Measurements from ENCODE around the gene PCDHGB3. TPM values are rescaled to one million over a fixed set of nuclear protein-coding genes. Genes with fewer than 3 reads are reported as not detected.
A peak's percentile ranks its signal among the peaks of the same experiment; 100 is the strongest.
"Not testable (repeated sequence)": the region's sequence is repeated elsewhere in the genome, so short reads cannot be mapped to it uniquely, and the experiment has no call there.

Gene PCDHGB3
- total RNA-seq, 4 donors from 2014 or later = 5.1 to 9.2 (median 5.8) TPM

DNA sequence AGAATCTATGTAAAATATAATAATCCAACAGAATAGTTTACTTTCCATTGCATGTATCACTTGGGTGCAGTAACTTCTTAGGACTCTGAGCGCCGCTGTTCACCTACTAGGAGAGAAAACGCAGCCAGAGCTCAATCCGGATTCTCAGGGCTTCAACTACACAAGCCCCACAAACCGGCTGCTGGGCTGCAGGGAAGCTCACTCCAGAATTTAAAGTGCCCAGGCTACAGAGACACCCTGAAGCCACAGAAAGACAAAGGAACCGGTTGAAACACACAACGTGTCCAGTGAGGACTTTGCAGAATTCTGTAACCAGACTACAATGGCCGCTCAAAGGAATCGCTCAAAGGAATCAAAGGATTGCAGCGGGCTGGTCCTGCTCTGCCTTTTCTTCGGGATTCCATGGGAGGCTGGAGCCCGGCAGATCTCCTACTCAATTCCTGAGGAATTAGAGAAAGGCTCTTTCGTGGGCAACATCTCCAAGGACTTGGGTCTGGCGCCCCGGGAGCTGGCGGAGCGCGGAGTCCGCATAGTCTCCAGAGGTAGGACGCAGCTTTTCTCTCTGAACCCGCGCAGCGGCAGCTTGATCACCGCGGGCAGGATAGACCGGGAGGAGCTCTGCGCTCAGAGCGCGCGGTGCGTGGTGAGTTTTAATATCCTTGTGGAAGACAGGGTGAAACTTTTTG lies 43.0 kb downstream of the PCDHGB3 start, which contains the start of gene PCDHGA10:
PCDHGA10 (plus strand) TSS at position 134 of the 686 bp plus-strand sequence; CDS start at position 323, 189 bp downstream.
- Histone ChIP-seq H3K4me3 (replicated peaks in 1 of 3) (peak within 1 kb of the TSS in 2 of 3 donors; percentile 3 to 15), H3K27ac (peak within 1 kb of the TSS in 1 of 3 donors; percentile 1), H3K9me3 (peaks cover 6% of the 10 kb centered on the region), H3K4me1 (no peaks in the 10 kb centered on the region), H3K27me3 (no peaks in the 10 kb centered on the region), H3K36me3 (no peaks in the 10 kb centered on the region)
- WGBS, 2 donors = 21 to 25% methylated on average over 31 of the region's 31 CpGs
- peak; percentile 59 to 62 for DNase-seq
- no peak for TF ChIP-seq POLR2A (IDR thresholded peaks at IDR 0.05)
- peak in 5 of 6 experiments; percentile 20 to 51 (median 44) for TF ChIP-seq CTCF (IDR thresholded peaks at IDR 0.05)
- intact Hi-C loops (cut with DNase I) = no loop called here

- Histone ChIP-seq H3K27me3 (no peaks in the 10 kb centered on the region), H3K4me1 (no peaks in the 10 kb centered on the region), H3K27ac (peak overlapping the region in 1 of 3 donors; percentile 1), H3K9me3 (peaks cover 6% of the 10 kb centered on the region), H3K4me3 (replicated peaks in 1 of 3) (peak overlapping the region in 2 of 3 donors; percentile 3 to 15), H3K36me3 (no peaks in the 10 kb centered on the region)
- 22 to 27% methylated on average over 22 to 24 of the region's 25 CpGs for WGBS, 2 donors
- intact Hi-C loops (cut with DNase I) = no loop called here
- no peak for TF ChIP-seq CTCF (IDR thresholded peaks at IDR 0.05)
- TF ChIP-seq POLR2A (IDR thresholded peaks at IDR 0.05) = no peak
- no peak for DNase-seq
Measured at GRCh38 chr5:141413540-141414069, 43.6 kb downstream of the PCDHGB3 start.

DNA sequence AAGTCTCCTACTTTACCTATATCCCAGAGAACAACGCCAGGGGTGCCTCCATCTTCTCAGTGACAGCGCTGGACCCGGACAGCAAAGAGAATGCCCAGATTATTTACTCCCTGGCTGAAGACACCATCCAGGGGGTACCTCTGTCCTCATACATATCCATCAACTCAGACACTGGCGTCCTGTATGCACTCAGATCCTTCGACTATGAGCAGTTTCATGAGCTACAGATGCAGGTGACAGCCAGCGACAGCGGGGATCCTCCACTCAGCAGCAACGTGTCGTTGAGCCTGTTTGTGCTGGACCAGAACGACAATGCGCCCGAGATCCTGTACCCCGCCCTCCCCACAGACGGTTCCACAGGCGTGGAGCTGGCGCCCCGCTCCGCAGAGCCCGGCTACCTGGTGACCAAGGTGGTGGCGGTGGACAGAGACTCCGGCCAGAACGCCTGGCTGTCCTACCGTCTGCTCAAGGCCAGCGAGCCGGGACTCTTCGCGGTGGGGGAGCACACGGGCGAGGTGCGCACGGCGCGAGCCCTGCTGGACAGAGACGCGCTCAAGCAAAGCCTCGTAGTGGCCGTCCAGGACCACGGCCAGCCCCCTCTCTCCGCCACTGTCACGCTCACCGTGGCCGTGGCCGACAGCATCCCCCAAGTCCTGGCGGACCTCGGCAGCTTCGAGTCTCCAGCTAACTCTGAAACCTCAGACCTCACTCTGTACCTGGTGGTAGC lies 44.7 kb downstream of the PCDHGB3 start:
- not testable (repeated sequence) for DNase-seq; H3K36me3 ChIP-seq; H3K4me3 ChIP-seq (replicated peaks in 1 of 3); H3K27me3 ChIP-seq; H3K27ac ChIP-seq; H3K9me3 ChIP-seq; H3K4me1 ChIP-seq
- intact Hi-C loops (cut with DNase I) = loop anchor here (5.0 kb wide), 1 partner anchor 143 kb away; no protein-coding TSS in a partner anchor
- 27 to 36% methylated on average over 3 to 18 of the region's 46 CpGs for WGBS, 2 donors

DNA sequence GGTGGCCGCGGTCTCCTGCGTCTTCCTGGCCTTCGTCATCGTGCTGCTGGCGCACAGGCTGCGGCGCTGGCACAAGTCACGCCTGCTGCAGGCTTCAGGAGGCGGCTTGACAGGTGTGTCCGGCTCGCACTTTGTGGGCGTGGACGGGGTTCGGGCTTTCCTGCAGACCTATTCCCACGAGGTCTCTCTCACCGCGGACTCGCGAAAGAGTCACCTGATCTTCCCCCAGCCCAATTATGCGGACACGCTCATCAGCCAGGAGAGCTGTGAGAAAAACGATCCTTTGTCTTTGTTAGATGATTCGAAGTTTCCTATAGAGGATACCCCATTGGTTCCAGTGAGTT lies 45.2 kb downstream of the PCDHGB3 start:
- not testable (repeated sequence) for DNase-seq; H3K4me3 ChIP-seq (replicated peaks in 1 of 3); H3K9me3 ChIP-seq; H3K36me3 ChIP-seq; H3K27ac ChIP-seq; H3K27me3 ChIP-seq; H3K4me1 ChIP-seq
- WGBS, 2 donors = 26 to 28% methylated on average over 14 to 24 of the region's 24 CpGs
- intact Hi-C loops (cut with DNase I) = loop anchor here (5.0 kb wide), 1 partner anchor 142 kb away; no protein-coding TSS in a partner anchor

GRCh38 chr5:141417494-141418172 lies 47.6 kb downstream of the PCDHGB3 start, which contains the start of gene PCDHGB7:
TSS of gene PCDHGB7 (plus strand) at chr5:141417677. CDS start at chr5:141417860, 183 bp downstream.
- H3K4me1 ChIP-seq, H3K9me3 ChIP-seq, H3K36me3 ChIP-seq, H3K27me3 ChIP-seq: not testable (repeated sequence)
- peak; percentile 42 to 73 (median 64) for TF ChIP-seq CTCF (IDR thresholded peaks at IDR 0.05)
- intact Hi-C loops (cut with DNase I) = loop anchor here (5.0 kb wide), 1 partner anchor 140 kb away; no protein-coding TSS in a partner anchor
- WGBS, 2 donors = 8 to 9% methylated on average over 33 to 35 of the region's 47 CpGs
- peak; percentile 78 to 81 for DNase-seq
- Histone ChIP-seq H3K4me3 (replicated peaks in 1 of 3) (peak within 1 kb of the TSS in 1 of 3 donors; percentile 19), H3K27ac (peak within 1 kb of the TSS in 1 of 3 donors; percentile 41)

Data from thyroid gland (tissue), 4 donors.